Stimulated activated CD8-positive, alpha-beta memory T cell treated with anti-CD3 and anti-CD28 coated beads, Interleukin-12 subunit alpha, Interleukin-12 subunit beta, amount 100 ng/mL, for 4 hours (primary cell): ENCODE measurements around the gene PINLYP.

Experiments used
- DNase-seq: peaks from one replicate; pipeline ENCODE4 v3.0.0-alpha.2; 2020; ENCODE audit warnings: low read depth

PINLYP gene

DNA sequence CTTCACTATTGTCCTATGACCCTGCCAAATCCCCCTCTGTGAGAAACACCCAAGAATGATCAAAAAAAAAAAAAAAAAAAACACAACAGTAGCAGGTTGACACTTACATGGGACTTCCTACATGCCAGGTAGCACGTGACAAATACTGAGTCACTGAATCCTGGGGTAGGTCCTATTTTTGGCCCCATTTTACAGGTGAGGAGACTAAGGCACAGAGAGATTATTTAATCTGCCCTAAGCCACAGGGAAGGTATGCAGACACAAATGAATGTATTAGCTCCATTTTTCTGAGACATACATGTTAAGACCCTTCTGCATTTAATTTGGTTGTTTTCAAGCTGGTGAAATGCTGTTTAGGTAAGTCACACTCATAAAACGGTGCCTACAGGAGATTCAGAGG lies 26.9 kb upstream of the PINLYP start:
- DNase-seq = no peak

DNA sequence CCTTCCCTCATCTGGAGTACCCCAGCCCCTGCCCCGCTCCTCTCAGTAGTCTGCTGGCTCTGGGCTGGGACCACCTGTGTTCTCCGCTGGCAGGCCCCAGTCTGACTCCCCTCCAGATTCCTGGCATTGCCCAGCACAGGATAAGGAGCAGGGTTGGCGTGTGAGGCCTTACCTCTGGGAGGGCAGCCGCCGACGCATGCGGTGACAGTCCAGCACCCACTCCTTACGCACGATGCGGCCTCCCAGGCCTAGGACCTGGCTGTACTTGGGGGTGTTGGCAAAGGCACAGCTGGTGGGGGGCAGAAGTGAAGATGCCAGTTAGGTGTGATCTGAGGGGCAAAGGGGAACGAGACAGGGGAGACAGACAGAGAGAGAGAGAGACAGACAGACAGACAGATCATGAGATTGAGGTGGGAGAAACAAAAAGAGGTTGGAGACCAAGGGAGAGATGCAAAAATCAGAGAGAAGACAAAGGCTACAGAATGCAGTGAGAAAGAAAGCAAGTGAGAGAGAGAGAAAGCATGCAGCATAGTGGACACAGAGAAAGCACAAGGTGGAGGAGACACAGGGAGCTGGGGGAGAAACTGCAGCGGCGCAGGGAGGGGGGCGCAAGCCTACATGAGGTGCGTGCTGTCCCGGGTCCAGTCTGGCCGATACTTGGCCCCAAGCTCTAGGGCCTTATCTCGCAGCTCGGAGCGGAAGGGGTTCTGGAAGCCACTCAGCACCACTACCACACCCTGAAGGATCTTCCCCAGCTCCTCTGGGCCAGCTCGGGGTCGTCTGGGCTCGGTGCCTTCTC lies 24.0 kb upstream of the PINLYP start:
- no peak for DNase-seq

DNA sequence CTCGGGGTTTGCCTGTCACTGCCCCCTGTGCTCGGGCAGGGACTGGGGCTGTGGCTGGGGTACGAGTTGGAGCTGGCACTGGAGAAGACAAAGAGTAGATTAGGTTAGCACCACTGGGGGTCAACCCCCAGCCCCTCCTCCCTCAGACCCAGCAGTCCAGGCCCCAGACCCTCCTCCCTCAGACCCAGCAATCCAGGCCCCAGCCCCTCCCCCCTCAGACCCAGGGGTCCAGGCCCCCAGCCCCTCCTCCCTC lies 23.5 kb upstream of the PINLYP start:
- DNase-seq = no peak

DNA sequence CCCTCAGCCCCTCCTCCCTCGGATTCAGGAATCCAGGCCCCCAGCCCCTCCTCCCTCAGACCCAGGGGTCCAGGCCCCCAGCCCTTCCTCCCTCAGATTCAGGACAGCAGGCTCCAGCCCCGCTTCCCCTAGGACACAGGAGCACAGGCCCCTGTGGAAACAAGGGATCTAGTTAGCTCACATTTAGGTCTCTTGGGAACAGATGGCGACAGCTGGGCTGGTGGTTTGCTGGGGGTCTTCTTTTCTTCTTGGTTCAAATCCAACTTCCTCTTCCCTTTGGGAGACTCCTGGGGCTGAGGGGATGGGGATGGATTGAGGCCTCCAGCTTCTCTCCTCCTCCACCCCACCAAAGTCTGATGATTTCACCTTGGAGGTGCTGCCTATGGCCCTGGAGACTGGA lies 23.0 kb upstream of the PINLYP start:
- DNase-seq = no peak

DNA sequence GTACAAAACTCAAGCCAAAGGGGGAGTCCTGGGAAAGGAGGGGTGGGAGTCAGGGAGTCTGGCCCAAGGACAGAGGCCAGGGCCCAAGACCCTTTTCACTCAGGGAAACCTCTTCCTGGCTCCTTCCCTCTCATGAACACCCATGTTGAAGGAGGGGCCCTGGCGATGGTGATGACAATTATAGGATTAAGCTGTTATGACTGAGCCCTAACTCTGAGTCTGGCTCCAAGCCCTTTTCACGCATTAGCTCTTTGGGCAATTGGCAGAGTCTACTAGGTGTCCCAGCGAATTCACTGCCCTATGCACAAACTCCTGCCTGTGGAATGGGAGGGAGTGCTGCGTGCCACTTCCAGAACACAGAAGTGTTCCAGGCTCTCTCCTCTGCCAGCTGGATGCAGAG lies 21.9 kb upstream of the PINLYP start:
- DNase-seq = no peak

DNA sequence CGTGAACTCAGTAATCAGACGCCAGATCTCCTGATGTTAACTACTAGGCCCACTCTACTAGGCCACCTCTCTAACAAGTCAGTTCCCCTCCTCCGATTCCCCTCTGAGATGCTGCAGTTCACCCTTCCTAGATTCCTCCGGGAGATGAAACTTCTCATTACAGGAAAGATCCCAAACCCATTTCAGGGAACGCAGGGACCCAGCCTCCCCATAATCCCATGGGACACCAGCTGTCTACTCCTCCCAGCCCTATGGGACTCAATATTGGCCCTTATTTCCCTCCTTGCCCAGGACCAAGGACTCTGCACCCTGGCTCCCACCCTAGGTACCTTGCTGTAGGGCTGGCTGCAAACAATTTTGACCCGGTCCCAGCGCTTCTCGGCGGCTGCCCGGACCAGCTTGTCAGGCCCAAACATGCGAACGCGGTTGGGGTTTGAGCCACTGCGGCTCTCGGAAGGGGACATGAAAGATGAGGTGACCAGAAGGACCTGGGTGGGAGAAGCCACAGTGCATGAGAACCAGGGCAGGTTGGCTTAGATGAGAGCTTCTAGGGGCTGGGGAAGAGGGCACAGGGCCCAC lies 21.2 kb upstream of the PINLYP start:
- no peak for DNase-seq

DNA sequence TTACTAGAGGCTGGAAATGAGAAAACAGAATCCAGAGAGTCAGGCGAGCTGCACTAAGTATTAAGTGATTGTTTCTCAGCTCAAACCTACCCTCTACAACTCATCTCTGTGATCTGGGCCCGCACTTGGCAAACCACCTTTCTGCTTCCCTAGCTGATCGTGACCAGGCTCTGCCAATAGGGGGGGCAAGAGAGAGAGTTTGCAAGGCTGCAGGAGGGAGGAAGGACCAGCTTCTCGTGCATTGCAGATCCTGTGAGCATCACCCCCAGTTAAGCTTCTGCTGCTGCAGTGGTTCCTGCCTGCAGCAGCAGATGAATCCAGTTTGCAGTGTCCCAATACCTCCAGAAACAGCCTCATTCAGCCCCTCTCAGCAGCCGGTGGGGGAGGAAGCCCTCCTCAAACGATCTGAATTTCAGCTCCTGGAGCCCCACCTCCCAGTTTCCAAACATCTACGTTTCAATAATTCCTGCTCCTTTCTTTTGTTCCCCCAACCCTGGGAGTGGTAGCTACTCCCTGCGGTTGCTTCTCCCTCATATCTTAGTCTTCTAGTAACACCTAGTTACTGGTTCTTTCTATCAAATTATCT lies 20.3 kb upstream of the PINLYP start:
- peak; percentile 60 for DNase-seq

DNA sequence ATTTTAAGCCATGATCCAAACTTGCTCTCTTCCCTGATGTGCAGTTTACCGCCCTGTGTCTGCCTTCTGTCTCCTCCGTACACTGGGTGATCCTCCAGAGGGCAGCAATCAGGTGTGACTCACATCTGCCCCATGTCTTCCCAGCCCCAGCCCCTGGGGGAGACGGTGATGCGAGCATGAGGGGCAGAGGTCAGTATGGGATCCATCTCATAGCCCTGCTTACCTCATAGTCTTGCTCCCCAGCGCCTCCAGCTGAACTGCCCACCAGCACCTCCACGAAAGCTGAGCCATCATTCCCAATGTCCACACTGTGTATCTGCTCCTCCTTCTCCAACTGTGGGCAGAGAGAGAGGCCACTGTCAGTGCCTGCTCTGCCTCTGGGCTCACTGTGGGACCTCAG lies 14.9 kb upstream of the PINLYP start:
- DNase-seq = no peak

DNA sequence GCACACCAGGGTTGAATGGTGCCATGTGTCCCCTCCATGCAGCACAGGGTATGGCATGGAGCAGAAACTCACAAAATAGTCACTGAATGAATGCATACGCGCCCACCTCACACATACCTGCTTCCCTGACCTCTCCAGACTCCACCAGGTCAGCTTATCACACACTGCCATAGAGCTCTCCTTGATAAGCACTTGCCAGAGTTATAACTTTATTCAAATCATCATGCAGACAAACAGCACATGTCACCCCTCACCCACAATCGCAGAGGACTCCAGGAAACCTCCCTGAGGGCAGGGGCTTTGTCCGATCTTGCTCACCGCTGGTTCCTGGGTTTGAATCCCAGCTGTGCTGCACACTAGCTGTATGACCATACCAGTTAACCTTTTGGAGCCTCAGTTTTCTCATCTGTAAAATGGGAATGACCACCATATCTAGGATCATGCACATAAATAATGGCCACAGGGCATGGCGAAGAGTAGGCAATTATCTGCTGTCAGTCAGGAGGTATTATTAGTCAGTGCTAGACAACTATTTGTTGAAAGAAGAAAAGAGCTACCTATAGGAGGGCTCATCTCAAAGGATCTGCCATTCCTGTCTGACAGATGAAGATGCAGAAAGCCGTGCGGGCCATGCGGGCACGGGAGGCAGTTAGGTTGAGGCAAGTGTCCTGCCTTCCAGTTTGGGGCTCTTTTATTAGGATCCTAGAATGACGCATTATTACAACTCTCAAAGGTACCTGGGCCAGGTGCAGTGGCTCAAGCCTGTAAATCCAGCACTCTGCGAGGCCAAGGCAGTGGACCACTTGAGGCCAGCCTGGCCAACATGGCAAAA lies 14.2 kb upstream of the PINLYP start:
- DNase-seq = no peak

DNA sequence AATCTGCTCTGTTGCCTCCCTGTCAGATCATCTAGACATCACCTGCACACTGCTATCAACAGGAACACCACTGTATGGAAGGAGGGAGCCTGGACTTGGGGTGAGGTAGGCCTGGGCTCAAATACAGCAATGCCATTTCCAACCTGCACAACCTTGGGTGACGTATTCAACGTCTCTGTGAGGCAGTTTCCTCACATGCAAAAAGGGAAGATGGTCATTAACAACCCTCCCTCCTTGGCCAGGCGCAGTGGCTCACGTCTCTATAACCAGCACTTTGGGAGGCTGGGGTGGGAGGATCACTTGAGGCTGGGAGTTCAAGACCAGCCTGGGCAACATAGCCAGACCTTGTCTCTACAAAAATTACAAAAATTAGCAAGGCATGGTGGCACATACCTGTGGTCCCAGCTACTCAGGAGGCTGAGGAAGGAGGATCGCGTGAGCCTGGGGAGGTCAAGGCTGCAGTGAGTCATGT lies 13.3 kb upstream of the PINLYP start:
- DNase-seq = no peak

DNA sequence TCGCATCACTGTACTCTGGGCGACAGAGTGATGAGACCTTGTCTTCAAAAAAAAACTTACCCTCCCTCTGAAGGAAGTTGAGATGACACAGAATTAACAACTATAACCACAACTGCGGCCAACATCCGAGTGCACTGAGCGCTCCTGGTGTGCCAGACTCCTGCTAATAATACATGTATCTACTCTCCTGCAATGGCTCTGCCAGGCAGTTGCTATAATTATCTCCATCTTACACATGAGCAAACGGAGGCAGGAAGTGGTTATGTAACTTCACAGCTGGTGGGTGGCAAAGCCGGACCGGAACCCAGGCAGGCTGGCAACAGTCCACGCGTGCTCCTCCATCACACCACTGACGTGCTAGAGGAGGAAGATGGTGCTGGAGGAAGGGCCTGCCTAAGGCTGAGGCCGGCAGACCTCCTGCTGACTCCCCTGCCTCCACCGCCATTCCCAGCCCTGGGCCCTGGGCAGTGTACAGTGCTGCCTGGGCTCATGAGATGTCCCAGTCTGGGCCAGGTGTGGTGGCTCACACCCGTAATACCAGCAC lies 12.8 kb upstream of the PINLYP start:
- peak; percentile 71 for DNase-seq

DNA sequence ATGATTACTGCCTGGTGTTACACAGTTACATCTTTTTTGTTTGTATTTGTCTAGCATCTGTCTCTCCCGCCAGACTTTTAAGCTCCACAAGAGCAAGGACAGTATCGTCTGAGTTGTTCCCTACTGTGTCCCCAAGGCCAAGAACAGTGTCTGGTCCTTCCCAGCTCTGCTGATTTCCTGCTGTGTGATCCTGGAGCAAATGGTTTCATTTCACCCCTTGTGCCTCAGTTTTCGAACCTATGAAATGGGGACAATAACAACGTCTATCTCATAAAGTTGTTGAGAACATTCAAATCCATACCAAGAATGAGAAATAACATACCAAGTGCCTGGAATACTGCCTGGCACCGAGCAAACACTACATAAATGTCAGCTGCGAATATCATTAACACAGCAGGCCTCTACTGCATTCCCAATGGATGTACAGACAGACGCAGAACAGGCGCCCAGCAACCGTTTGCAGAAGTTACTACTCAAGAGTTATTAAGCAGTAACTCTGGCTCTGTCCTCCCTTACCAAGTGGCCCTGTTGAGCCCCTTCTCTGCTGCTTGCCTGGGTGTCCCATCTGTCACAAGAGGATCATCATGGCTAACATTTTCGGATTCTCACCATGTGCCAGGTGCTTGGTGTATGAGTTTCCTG lies 11.7 kb upstream of the PINLYP start:
- DNase-seq = no peak

DNA sequence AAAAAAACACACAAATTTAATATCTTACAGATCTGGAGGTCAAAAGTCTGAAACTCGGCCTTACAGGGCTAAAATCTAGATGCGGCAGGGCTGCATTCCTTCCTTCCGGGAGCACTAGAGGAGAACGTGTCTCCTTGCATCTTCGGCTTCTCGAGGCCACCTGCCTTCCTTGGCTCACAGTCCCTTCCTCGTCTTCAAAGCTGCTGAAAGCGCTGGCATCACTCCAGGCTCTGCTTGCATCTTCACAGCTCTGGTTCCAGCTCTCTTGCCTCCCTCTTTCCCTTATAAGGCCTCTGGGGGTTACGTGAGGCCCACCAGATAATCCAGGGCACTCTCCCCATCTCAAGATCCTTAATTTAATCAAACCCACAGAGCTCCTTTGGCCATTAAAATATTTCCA lies 10.8 kb upstream of the PINLYP start:
- no peak for DNase-seq

DNA sequence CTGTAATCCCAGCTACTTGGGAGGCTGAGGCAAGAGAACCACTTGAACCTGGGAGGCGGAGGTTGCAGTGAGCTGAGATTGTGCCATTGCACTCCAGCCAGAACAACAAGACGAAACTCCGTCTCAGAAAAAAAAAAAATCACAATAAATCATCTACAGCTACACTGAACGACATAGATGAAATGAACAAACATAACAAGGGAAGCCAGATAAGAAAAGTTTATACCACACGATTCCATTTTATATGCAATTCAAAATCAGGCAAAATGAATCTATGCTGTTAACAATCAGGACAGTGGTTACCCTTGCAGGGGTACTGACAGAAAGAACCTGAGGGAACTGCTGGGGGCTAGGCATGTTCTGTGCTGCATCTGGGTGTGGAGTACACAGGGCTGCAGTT lies 5.9 kb upstream of the PINLYP start:
- DNase-seq = no peak

DNA sequence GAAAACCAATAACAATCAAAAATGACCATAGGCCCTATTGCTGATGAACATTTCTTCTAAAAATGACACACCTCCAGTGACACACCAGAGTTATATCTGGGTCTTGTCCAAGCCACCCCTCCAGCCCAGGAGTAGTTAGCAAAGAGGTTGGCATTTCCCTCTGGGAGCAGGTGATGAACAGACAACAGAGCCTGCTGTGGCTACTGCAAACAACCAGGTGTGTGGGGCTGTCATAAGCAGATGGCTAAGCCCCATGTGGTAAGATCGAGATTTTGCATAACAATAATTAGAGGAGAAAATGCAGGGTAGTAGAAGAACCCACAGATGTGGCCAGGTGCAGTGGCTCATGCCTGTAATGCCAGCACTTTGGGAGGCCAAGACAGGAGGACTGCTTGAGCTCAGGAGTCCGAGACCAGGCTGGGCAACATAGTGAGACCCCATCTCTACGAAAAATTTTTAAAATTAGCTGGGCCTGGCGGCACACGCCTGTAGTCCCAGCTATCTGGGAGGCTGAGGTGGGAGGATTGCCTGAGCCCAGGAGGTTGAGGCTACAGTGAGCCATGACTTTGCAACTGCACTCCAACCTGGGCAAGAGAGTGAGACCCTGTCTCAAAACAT lies 5.3 kb upstream of the PINLYP start:
- no peak for DNase-seq

DNA sequence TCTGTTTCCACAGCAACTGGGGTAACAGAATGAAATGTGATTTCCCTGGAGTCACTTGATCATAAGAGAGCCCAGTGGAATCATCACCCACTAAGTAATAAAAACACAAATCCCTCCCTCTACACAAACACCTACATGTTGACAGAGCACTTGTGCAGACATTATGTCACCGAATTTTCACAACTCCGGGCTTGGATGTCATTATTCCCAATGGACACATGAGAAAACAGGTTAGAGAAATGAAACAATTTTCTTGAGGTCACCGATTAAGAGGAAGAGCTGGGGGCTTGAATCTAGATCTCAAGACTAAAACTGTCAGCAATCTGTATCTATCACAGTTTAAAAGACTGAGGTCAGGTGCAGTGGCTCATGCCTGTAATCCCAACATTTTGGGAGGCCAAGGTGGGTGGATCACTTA lies 3.4 kb upstream of the PINLYP start:
- no peak for DNase-seq

DNA sequence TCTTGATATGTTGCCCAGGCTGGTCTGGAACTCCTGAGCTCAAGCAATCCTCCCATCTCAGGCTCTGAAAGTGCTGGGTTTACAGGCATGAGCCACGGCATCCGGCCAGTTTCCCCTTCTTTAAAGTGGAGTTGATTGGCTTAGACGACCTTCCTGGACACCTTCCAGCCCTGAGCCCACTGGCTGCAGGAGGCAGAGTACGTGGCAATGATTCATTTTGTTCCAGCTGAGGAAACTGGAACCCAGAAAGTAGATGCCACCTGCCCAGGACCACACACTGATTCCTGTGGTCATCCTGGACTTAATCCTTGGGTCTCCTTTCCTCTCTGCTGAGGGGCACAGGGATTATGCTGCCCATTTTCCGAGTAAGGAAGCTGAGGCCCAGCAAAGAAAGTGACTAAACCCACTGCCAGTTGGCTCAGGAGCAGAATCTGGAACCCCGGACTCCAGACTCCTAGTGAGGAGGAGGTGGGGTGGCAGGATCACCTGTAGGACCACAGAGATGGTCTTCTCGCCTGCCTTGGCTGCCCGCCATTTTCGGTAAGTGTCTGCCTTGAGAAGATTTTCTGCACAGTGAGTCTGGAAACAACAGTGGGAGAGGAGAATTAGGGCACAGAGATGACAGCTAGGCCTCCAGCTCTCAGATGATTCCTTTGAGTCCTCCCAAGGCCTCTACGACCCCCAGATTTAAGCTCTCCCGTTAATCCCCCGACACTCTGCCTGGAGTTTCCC lies 1.0 kb upstream of the PINLYP start:
- DNase-seq = no peak

DNA sequence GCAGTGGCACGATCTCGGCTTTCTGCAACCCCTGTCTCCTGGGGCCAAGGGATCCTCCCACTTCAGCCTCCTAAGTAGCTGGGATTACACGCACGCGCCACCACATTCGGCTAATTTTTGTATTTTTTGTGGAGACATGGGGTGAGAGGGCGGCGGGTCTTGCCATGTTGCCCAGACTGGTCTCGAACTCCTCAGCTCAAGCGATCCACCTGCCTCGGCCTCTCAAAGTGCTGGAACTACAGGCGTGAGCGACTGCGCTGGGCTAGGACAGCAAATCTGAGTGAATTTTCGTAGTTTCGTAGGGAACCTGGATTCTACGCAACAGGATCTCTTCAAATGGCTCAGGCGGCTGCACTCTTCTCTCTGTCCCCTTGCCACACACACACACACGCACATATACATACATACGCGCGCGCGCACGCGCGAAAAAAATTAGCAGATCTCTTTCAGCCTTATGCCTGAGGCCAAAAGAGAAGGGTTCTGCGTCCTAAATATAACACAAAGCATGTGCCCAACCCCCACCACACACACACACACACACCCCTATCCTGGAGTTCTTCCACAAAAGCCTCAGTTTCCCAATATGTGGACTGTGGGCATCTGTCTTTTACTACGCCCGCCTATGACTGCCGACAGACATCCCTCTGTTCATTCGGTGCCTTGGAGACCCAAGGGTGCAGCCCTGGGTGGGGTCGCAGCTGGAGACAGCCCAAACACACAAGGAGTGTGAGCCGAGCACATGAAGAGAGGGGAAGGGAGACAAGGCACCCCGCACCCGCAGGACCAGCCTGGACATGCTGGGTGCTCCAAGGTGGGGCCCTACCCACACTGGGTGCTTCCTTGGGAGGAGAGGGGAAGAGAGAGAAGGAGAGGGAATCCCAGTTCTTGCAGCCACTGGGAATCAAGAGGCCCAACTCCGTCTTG lies 616 bp downstream of the PINLYP start:
- DNase-seq = no peak

DNA sequence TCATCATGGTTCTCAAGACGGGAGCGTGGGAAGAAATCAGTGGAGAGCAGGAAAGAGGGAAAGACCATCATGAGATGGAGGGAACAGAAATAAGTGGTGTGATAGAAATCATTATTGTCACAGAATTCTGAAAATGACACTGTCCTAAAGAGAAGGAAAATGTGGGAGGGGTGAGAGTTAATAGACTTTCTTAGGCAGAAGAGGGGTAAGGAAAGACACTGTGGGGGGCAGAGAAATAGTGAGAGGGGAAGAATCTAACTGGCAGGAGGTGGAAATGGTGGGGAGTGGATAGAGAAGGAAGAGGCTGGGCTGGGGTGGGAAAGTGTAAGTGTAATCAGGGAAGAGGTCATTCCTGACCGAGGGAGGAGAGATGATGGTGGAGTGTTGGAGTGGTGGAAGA lies 3.2 kb downstream of the PINLYP start:
- no peak for DNase-seq

DNA sequence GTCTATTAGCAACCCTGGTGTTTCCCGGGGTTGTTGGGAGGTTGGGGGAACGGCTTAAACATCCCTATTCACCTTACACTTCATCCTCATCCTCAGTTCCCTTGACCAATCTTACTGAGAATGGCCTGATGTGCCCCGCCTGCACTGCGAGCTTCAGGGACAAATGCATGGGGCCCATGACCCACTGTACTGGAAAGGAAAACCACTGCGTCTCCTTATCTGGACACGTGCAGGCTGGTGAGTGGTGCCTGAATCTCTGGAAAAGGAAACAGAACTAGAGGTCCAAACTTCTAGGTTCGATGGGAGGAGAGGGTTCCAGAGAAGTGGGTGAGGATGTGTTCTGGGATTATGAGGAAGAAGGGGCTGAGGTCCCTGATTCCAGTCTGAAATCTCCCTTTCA lies 5.9 kb downstream of the PINLYP start:
- DNase-seq = no peak
